Naive thymus-derived CD4-positive, alpha-beta T cell (primary cell): ENCODE results near the gene DHRS13. TPM values are rescaled to one million over a fixed set of nuclear protein-coding genes. Genes with fewer than 3 reads are reported as not detected.

Source experiments
- ATAC-seq: fragments of 150-1000 bp; cut with Tn5 transposase; 2 replicates; pipeline ENCODE4 v1.10.0; 2021; ENCODE audit warnings: mild to moderate bottlenecking, moderate library complexity
- CTCF ChIA-PET: fragments of 350-600 bp; sonication (Branson Sonifier 250); formaldehyde crosslinking; loops from one replicate; lab custom pipeline; 2021; ENCODE audit warnings: antibody characterized with exemption; lab: Charles Lee
- POLR2A ChIA-PET: fragments of 350-600 bp; sonication (Branson Sonifier 250); formaldehyde crosslinking; loops from one replicate; lab custom pipeline; 2021; ENCODE audit warnings: antibody characterized with exemption, inconsistent platforms; lab: Charles Lee
- DNase-seq, 9 donors: peaks; one replicate each; pipeline versions ENCODE4 v3.0.0 to v3.0.0-alpha.2; 2020 to 2022; ENCODE audit warnings: mixed read lengths in 1 of 9
- H3K27ac ChIP-seq: one replicate; pipeline ENCODE4 v1.7.0; 2013; ENCODE audit warnings: mild to moderate bottlenecking, low read depth, low read length, moderate library complexity
- H3K27me3 ChIP-seq, 2 donors: one replicate each; pipeline ENCODE4 v1.7.0; 2013; ENCODE audit warnings: low read length in 2 of 2, mild to moderate bottlenecking in 2 of 2, moderate library complexity in 2 of 2; ENCODE audit not compliant: control insufficient read depth in 2 of 2, insufficient read depth in 2 of 2
- H3K36me3 ChIP-seq, 3 experiments: 1 replicate in 2 of 3; 2 replicates in 1 of 3; pipeline ENCODE4 v1.7.0; 2013; ENCODE audit warnings: low read length in 3 of 3, mild to moderate bottlenecking in 3 of 3, moderate library complexity in 1 of 3; ENCODE audit not compliant: insufficient read depth in 3 of 3, control insufficient read depth in 2 of 3
- H3K4me1 ChIP-seq, 2 donors: one replicate each; pipeline ENCODE4 v1.7.0; 2013; ENCODE audit warnings: low read length in 2 of 2, mild to moderate bottlenecking in 2 of 2, moderate library complexity in 1 of 2; ENCODE audit not compliant: control insufficient read depth in 2 of 2, insufficient read depth in 2 of 2
- H3K4me3 ChIP-seq: 2 replicates; pipeline ENCODE4 v1.7.0; 2013; ENCODE audit warnings: mild to moderate bottlenecking, low read length
- H3K9me3 ChIP-seq, 3 experiments: 1 replicate in 2 of 3; 2 replicates in 1 of 3; pipeline ENCODE4 v1.7.0; 2013; ENCODE audit warnings: low read length in 3 of 3; ENCODE audit not compliant: control insufficient read depth in 2 of 3
- H3K27ac Mint-ChIP-seq, 9 donors: one replicate each; pipeline ENCODE4 v1.8.0; 2020 to 2022; ENCODE audit warnings: mixed read lengths in 9 of 9, mild to moderate bottlenecking in 8 of 9, moderate library complexity in 5 of 9, inconsistent platforms in 2 of 9
- H3K27me3 Mint-ChIP-seq, 5 donors: one replicate each; pipeline ENCODE4 v1.8.0; 2021 to 2022; ENCODE audit warnings: mixed read lengths in 5 of 5, mild to moderate bottlenecking in 1 of 5
- H3K36me3 Mint-ChIP-seq, 5 donors: one replicate each; pipeline ENCODE4 v1.8.0; 2020 to 2022; ENCODE audit warnings: mixed read lengths in 5 of 5, mild to moderate bottlenecking in 3 of 5, inconsistent platforms in 1 of 5
- H3K4me1 Mint-ChIP-seq, 7 donors: one replicate each; pipeline ENCODE4 v1.8.0; 2020 to 2022; ENCODE audit warnings: mixed read lengths in 7 of 7, mild to moderate bottlenecking in 3 of 7, inconsistent platforms in 1 of 7
- H3K4me3 Mint-ChIP-seq, 10 donors: one replicate each; pipeline ENCODE4 v1.8.0; 2020 to 2022; ENCODE audit warnings: mild to moderate bottlenecking in 10 of 10, mixed read lengths in 10 of 10, moderate library complexity in 6 of 10, inconsistent platforms in 2 of 10
- H3K9me3 Mint-ChIP-seq, 11 donors: one replicate each; pipeline ENCODE4 v1.8.0; 2020 to 2022; ENCODE audit warnings: mixed read lengths in 11 of 11, mild to moderate bottlenecking in 4 of 11, inconsistent platforms in 1 of 11, moderate library complexity in 1 of 11
- intact Hi-C, 2 donors: fragments of 100-400 bp; cut with micrococcal nuclease; formaldehyde crosslinking; loops; one replicate each; pipeline ENCODE4 v1.15.1; 2023
- polyA plus RNA-seq, 2 donors: library from polyadenylated mRNA; unstranded; fragments of 300-500 nt; fragmentation: Illumina TruSeq; gene quantifications; one replicate each; pipeline ENCODE4 v1.2.3, GENCODE V29; 2021
- total RNA-seq, 6 experiments: library from RNA in 5 of 6; stranded (reverse) in 5 of 6; gene quantifications; 1 replicate in 5 of 6; 2 replicates in 1 of 6; pipeline ENCODE4 v1.2.3 and lab custom pipeline; 2021 to 2026

DHRS13 gene, protein sequence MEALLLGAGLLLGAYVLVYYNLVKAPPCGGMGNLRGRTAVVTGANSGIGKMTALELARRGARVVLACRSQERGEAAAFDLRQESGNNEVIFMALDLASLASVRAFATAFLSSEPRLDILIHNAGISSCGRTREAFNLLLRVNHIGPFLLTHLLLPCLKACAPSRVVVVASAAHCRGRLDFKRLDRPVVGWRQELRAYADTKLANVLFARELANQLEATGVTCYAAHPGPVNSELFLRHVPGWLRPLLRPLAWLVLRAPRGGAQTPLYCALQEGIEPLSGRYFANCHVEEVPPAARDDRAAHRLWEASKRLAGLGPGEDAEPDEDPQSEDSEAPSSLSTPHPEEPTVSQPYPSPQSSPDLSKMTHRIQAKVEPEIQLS
- total RNA-seq (10 to 100 TPM; 20.0 to 51.3 (median 30.4) TPM), polyA plus RNA-seq (10 to 100 TPM; 15.3 to 29.9 TPM), total RNA-seq (lab: John Stamatoyannopoulos, UW) (23.0 reads per million, percentile 53 among the genes with 10 or more reads in this experiment)

- peak within 1 kb of the TSS; percentile 87 for H3K27ac ChIP-seq
- intact Hi-C loops = loop anchor here (1.0 to 5.0 kb wide), 14 partner anchors 10 to 256 kb away; partner anchors contain the start of genes BLTP2 (in 2 of the 2), PHF12 (in 2 of the 2), FAM222B (in 1 of the 2) and NEK8 (in 1 of the 2)
- H3K36me3 Mint-ChIP-seq = peaks cover 3 to 29% (median 7%) of the 10 kb centered on the region in 5 donors
- H3K27me3 Mint-ChIP-seq = no peaks in the 10 kb centered on the region
- no peaks in the 10 kb centered on the region for H3K9me3 ChIP-seq
- H3K4me1 ChIP-seq = peaks cover 18 to 29% of the 10 kb centered on the region in 2 donors
- H3K27ac Mint-ChIP-seq = peak within 1 kb of the TSS; percentile 81 to 96 (median 90)
- DNase-seq = peak; percentile 92 to 99 (median 96)
- no peaks in the 10 kb centered on the region for H3K9me3 Mint-ChIP-seq
- H3K36me3 ChIP-seq = peaks cover 0 to 23% (median 4%) of the 10 kb centered on the region in 3 experiments
- ChIA-PET POLR2A (interaction anchor here (0.5 to 12.7 kb wide), 16 partner anchors 10 to 237 kb away, joined by 3 to 183 read pairs (median 6); partner anchors contain the start of genes FAM222B, NEK8, PHF12 and RPL23A), CTCF (interaction anchor here (1.0 to 4.2 kb wide), 7 partner anchors 10 to 140 kb away, joined by 3 to 30 read pairs (median 6); partner anchors contain the start of genes ERAL1 and FAM222B)
- peak within 1 kb of the TSS; percentile 77 for H3K4me3 ChIP-seq
- H3K27me3 ChIP-seq = no peaks in the 10 kb centered on the region
- peaks cover 13 to 53% (median 36%) of the 10 kb centered on the region in 7 donors for H3K4me1 Mint-ChIP-seq
- ATAC-seq = peak; percentile 96
- H3K4me3 Mint-ChIP-seq = peak within 1 kb of the TSS; percentile 85 to 98 (median 94)
These were observed at the start of gene DHRS13 for GRCh38 chr17:28902819-28903545. Gene DHRS13 (minus strand): TSS chr17:28903079. CDS start chr17:28902944, 135 bp downstream.

DNA sequence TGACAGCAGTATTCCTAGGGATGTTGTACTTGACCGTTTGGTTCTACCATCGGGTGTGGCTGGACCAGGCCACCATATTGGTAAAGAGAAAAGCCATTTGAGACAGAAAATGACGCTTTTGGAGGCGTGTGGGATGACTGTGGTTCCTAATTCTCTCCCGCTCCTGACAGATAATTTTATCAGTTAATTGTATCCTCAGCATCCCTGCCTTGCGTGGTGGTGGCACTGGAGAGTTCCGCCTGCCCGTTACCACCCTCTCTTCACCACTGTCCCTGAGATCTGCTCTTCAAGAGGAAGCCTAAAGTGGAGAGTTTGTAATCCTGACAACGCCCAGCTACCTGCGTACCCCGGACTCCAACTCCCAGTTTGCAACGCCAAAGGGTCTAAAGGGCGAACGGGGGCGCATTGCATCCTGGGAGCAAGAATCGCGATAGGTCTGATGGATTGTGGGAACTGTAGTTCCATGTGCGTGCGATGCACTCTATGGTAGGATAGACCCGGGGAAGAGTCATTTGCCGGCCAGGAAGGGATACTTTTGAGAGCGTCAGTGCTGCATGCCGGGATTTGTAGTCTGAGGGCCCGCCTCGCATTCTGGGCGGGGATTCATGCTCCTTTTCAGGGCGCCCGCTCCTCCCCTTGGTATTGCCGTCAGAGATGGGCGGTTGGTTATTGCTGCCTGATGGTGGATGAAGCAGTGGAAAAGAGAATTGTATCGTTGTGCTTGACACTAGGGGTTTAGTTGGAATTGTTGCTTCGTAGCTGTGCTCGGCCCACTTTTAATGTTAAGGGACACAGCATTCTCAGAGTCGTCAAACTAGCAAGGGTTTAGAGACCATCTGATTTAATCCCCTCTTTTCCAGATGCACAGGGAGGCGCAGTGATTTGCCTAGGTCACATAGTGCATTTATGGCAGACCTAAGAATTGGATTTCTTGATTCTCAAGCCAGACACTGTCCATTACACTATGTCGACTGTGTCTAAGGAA is 49.4 kb upstream of the DHRS13 start:
- intact Hi-C loops = loop anchor here (1.0 to 5.0 kb wide), 23 partner anchors 26 to 910 kb away; partner anchors contain the start of genes ABHD15 (in 2 of the 2), BLTP2 (in 2 of the 2), DHRS13 (in 2 of the 2) and NEK8 (in 2 of the 2)
- Mint-ChIP-seq H3K27me3 (peaks cover 0 to 4% (median 0%) of the 10 kb centered on the region in 5 donors), H3K36me3 (peaks cover 0 to 10% (median 0%) of the 10 kb centered on the region in 5 donors), H3K4me3 (no peak overlapping the region), H3K27ac (no peak overlapping the region), H3K9me3 (no peaks in the 10 kb centered on the region), H3K4me1 (peaks cover 12 to 24% (median 14%) of the 10 kb centered on the region in 7 donors)
- peaks cover 19 to 26% of the 10 kb centered on the region in 2 donors for H3K4me1 ChIP-seq
- DNase-seq (peak; percentile 79 to 99 (median 96)), ATAC-seq (peak; percentile 82)
- ChIA-PET POLR2A (interaction anchor here (0.5 to 12.3 kb wide), 41 partner anchors 12 to 663 kb away, joined by 3 to 183 read pairs (median 4); partner anchors contain the start of genes BLTP2, DHRS13, ERAL1 and FLOT2), CTCF (interaction anchor here (0.6 to 5.2 kb wide), 14 partner anchors 12 to 342 kb away, joined by 3 to 36 read pairs (median 4); partner anchors contain the start of genes MYO18A, NUFIP2, RPL23A and TLCD1)
- peaks cover 0 to 23% (median 0%) of the 10 kb centered on the region in 3 experiments for H3K36me3 ChIP-seq
- peak overlapping the region; percentile 84 for H3K4me3 ChIP-seq
- H3K27ac ChIP-seq = peak overlapping the region; percentile 81
- no peaks in the 10 kb centered on the region for H3K9me3 ChIP-seq
- no peaks in the 10 kb centered on the region for H3K27me3 ChIP-seq

DNA sequence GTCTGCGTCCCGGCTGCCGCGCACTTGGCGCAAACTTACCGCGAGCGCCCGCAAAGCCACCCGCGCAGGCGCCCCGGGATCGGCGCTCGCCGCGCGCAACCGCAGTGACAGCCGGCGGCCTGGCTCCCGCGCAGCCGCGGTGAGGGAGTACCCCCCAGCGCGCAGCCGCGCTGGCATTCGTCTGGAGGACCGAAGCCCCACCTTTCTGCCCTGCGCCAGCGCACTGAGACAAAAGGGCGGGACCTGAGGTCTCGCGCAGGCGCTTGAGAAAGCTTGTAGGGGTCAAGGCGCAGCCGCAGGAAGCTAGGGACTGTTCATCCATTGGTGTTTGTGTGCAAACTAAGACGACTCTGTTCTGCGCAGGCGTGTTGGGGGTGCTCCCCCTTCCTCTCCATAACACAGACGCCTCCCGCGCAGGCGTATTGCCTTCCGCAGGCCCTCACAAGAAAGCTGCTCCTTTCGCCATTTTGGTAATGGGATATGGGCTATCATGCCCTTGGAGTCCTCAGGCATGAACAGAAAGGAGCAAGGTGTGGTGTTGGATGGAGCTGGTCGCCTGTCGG is 48.6 kb upstream of the DHRS13 start, which contains the start of gene PHF12:
Gene PHF12 (minus strand): TSS at position 91 of the 563 bp plus-strand sequence. CDS start 558 bp downstream, outside the sequence.
- Mint-ChIP-seq H3K4me3 (peak within 1 kb of the TSS in 9 of 10 donors; percentile 94 to 97 (median 96)), H3K27ac (peak within 1 kb of the TSS; percentile 88 to 98 (median 96)), H3K9me3 (no peaks in the 10 kb centered on the region), H3K36me3 (peaks cover 0 to 12% (median 0%) of the 10 kb centered on the region in 5 donors), H3K4me1 (peaks cover 17 to 26% (median 20%) of the 10 kb centered on the region in 7 donors), H3K27me3 (peaks cover 0 to 4% (median 0%) of the 10 kb centered on the region in 5 donors)
- ATAC-seq (peak; percentile 74), DNase-seq (peak; percentile 97 to 100 (median 100))
- H3K27ac ChIP-seq = peak within 1 kb of the TSS; percentile 89
- no peaks in the 10 kb centered on the region for H3K27me3 ChIP-seq
- peaks cover 24 to 34% of the 10 kb centered on the region in 2 donors for H3K4me1 ChIP-seq
- ChIA-PET CTCF (interaction anchor here (0.6 to 5.2 kb wide), 8 partner anchors 14 to 232 kb away, joined by 3 to 36 read pairs (median 4); partner anchors contain the start of genes MYO18A and RPL23A), POLR2A (interaction anchor here (0.5 to 12.3 kb wide), 42 partner anchors 13 to 718 kb away, joined by 3 to 183 read pairs (median 4); partner anchors contain the start of genes ALDOC, BLTP2, DHRS13 and ERAL1)
- H3K36me3 ChIP-seq = peaks cover 0 to 23% (median 0%) of the 10 kb centered on the region in 3 experiments
- no peaks in the 10 kb centered on the region for H3K9me3 ChIP-seq
- H3K4me3 ChIP-seq = peak within 1 kb of the TSS; percentile 85
- intact Hi-C loops = loop anchor here (1.0 to 5.0 kb wide), 9 partner anchors 25 to 909 kb away; partner anchors contain the start of genes ABHD15 (in 2 of the 2), DHRS13 (in 2 of the 2), TP53I13 (in 2 of the 2) and ALDOC (in 1 of the 2)

DNA sequence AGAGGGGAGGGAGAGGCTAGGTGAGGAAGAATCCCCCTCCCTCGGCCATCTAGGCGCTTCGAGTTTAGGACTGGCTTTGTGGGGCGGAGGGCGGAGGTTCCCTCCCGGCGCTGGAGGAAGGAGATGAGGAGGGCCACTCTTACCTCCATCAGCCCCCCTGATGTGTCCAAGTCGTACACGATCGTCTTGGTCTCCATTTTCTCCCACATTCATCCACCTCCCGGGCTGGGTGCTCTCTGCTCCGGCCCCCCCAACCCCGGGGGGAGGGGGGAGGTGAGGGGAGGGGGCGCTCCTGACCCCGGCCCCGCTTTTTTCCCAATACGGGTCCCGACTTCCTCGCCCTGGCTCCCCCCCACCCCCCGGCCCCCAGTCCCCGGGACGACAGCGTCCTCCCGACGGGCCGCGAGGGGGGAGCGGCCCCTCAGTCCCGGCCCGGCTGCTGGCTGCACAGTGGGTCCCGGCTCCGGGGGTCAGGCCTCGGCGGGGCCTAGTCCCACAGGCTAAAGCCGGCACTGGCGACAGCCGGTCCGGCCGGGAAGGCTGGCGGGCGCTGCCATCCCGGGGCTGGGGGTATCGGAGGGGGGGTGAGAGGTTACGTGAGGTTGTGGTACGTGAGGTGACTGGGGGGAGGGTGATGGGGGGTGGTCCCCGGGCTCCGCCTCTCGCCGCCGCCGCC is 48.0 kb upstream of the DHRS13 start:
- H3K4me1 ChIP-seq = peaks cover 30 to 40% of the 10 kb centered on the region in 2 donors
- peak overlapping the region; percentile 88 to 98 (median 96) for H3K27ac Mint-ChIP-seq
- H3K36me3 Mint-ChIP-seq = peaks cover 0 to 17% (median 3%) of the 10 kb centered on the region in 5 donors
- POLR2A ChIA-PET = interaction anchor here (0.5 to 12.3 kb wide), 30 partner anchors 14 to 719 kb away, joined by 3 to 183 read pairs (median 6); partner anchors contain the start of genes ALDOC, BLTP2, DHRS13 and ERAL1
- peak overlapping the region; percentile 89 for H3K27ac ChIP-seq
- H3K27me3 ChIP-seq = no peaks in the 10 kb centered on the region
- peaks cover 22 to 33% (median 27%) of the 10 kb centered on the region in 7 donors for H3K4me1 Mint-ChIP-seq
- peaks cover 0 to 23% (median 0%) of the 10 kb centered on the region in 3 experiments for H3K36me3 ChIP-seq
- H3K9me3 Mint-ChIP-seq = no peaks in the 10 kb centered on the region
- peak overlapping the region; percentile 85 for H3K4me3 ChIP-seq
- DNase-seq = no peak
- no peak for ATAC-seq
- intact Hi-C loops = loop anchor here (1.0 to 5.0 kb wide), 9 partner anchors 25 to 909 kb away; partner anchors contain the start of genes ABHD15 (in 2 of the 2), DHRS13 (in 2 of the 2), TP53I13 (in 2 of the 2) and ALDOC (in 1 of the 2)
- peaks cover 0 to 4% (median 0%) of the 10 kb centered on the region in 5 donors for H3K27me3 Mint-ChIP-seq
- H3K9me3 ChIP-seq = no peaks in the 10 kb centered on the region
- H3K4me3 Mint-ChIP-seq = peak overlapping the region in 9 of 10 donors; percentile 94 to 97 (median 96)
- CTCF ChIA-PET = interaction anchor here (0.8 to 5.2 kb wide), 6 partner anchors 15 to 231 kb away, joined by 3 to 36 read pairs (median 6); partner anchors contain the start of genes NEK8 and RPL23A
